Measurements from ENCODE around the gene SFXN5.

DNA sequence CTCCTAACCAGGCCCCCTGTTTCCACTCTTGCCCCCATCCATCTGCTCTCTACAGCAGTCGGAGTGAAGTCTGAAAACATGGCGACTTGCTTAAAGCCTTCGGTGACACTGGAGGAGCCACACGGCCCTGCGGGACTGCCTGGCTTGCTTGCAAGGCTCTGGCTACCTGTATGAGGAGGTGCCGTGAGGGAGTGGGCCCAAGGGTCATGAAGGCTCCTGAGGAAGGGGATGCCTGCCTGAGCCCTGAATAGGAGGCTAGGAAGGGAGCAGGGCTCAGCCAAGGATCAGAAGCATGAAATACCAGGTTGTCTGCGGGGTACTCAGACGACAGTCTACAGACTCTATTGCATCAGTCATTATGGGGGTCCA is 78.8 kb downstream of the SFXN5 start:
- TF ChIP-seq, protein P1, sequence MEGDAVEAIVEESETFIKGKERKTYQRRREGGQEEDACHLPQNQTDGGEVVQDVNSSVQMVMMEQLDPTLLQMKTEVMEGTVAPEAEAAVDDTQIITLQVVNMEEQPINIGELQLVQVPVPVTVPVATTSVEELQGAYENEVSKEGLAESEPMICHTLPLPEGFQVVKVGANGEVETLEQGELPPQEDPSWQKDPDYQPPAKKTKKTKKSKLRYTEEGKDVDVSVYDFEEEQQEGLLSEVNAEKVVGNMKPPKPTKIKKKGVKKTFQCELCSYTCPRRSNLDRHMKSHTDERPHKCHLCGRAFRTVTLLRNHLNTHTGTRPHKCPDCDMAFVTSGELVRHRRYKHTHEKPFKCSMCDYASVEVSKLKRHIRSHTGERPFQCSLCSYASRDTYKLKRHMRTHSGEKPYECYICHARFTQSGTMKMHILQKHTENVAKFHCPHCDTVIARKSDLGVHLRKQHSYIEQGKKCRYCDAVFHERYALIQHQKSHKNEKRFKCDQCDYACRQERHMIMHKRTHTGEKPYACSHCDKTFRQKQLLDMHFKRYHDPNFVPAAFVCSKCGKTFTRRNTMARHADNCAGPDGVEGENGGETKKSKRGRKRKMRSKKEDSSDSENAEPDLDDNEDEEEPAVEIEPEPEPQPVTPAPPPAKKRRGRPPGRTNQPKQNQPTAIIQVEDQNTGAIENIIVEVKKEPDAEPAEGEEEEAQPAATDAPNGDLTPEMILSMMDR (IDR thresholded peaks at IDR 0.05; ENCODE audit: extremely low read depth in 1 of 2, insufficient read depth in 1 of 2, low read depth in 1 of 2, low read length in 2 of 2) = no peak
- TF ChIP-seq POLR2AphosphoS5 (IDR thresholded peaks at IDR 0.05; ENCODE audit: insufficient read depth, low read depth, low read length) = no peak
- TF ChIP-seq POLR2A (IDR thresholded peaks at IDR 0.05; ENCODE audit: low read depth, low read length) = no peak
- no peak for TF ChIP-seq MYC (IDR thresholded peaks at IDR 0.05; ENCODE audit: low read depth, low read length)
- TF ChIP-seq JUN (IDR thresholded peaks at IDR 0.05; ENCODE audit: borderline replicate concordance, insufficient read depth, insufficient read length, low read depth) = no peak
- no peak for TF ChIP-seq EZH2 (IDR thresholded peaks at IDR 0.05; ENCODE audit: borderline replicate concordance, low read depth, low read length, severe bottlenecking)
- TF ChIP-seq GATA2 (IDR thresholded peaks at IDR 0.05; ENCODE audit: insufficient read depth, insufficient read length, low read depth, low read length) = no peak
